HepG2 (cell line): ENCODE measurements around the gene ACSM5. TPM values are rescaled to one million over a fixed set of nuclear protein-coding genes. Genes with fewer than 3 reads are reported as not detected.

Experiments
- DZIP1 ChIP-seq: sonication (generic); formaldehyde crosslinking; IDR thresholded peaks from 2 replicates; pipeline ENCODE4 v1.5.0; 2020; ENCODE audit warnings: mild to moderate bottlenecking, missing genetic modification reagents
- FOXC1 ChIP-seq: sonication (generic); formaldehyde crosslinking; IDR thresholded peaks from 2 replicates; pipeline ENCODE4 v1.8.0; 2022; ENCODE audit warnings: mild to moderate bottlenecking, missing genetic modification reagents, borderline replicate concordance
- GABPA ChIP-seq, 2 experiments: IDR thresholded peaks; 2 replicates each; pipeline ENCODE4 v1.6.1; 2011 to 2016; ENCODE audit warnings: low read depth in 2 of 2, low read length in 1 of 2, missing biosample characterization in 1 of 2, missing genetic modification characterization in 1 of 2
- GLMP ChIP-seq: sonication (generic); formaldehyde crosslinking; IDR thresholded peaks from 2 replicates; pipeline ENCODE4 v1.9.0; 2021; ENCODE audit warnings: missing genetic modification reagents, mild to moderate bottlenecking, borderline replicate concordance
- GTF3A ChIP-seq: sonication (generic); formaldehyde crosslinking; conservative IDR thresholded peaks from 2 replicates; pipeline ENCODE4 v1.4.0; 2020; ENCODE audit warnings: mild to moderate bottlenecking, missing genetic modification reagents
- MAF1 ChIP-seq: sonication (generic); formaldehyde crosslinking; IDR thresholded peaks from 2 replicates; pipeline ENCODE4 v1.5.0; 2020; ENCODE audit warnings: missing genetic modification reagents, borderline replicate concordance
- NPAS2 ChIP-seq: sonication (generic); formaldehyde crosslinking; IDR thresholded peaks from 2 replicates; pipeline ENCODE4 v1.8.0; 2022; ENCODE audit warnings: mild to moderate bottlenecking, missing genetic modification reagents, borderline replicate concordance
- PAX8 ChIP-seq: sonication (generic); formaldehyde crosslinking; IDR thresholded peaks from 2 replicates; pipeline ENCODE4 v1.8.0; 2022; ENCODE audit warnings: mild to moderate bottlenecking, missing genetic modification reagents, borderline replicate concordance
- SNAI1 ChIP-seq: sonication (generic); formaldehyde crosslinking; IDR thresholded peaks from 2 replicates; pipeline ENCODE4 v1.5.0; 2020; ENCODE audit warnings: mild to moderate bottlenecking, missing genetic modification reagents, borderline replicate concordance
- XBP1 ChIP-seq: sonication (generic); formaldehyde crosslinking; IDR thresholded peaks from 2 replicates; pipeline ENCODE4 v1.5.0; 2020; ENCODE audit warnings: missing genetic modification reagents
- YEATS2 ChIP-seq: sonication (generic); formaldehyde crosslinking; IDR thresholded peaks from 2 replicates; pipeline ENCODE4 v1.4.0; 2020; ENCODE audit warnings: missing genetic modification reagents, borderline replicate concordance
- ZBTB4 ChIP-seq: sonication (generic); formaldehyde crosslinking; IDR thresholded peaks from 2 replicates; pipeline ENCODE4 v1.4.0; 2020; ENCODE audit warnings: missing genetic modification reagents, mild to moderate bottlenecking, borderline replicate concordance
- ZNF501 ChIP-seq: sonication (generic); formaldehyde crosslinking; IDR thresholded peaks from 2 replicates; pipeline ENCODE4 v1.5.1; 2020; ENCODE audit warnings: mild to moderate bottlenecking, moderate library complexity, missing genetic modification reagents
- ZUFSP ChIP-seq: sonication (generic); formaldehyde crosslinking; IDR thresholded peaks from 2 replicates; pipeline ENCODE4 v1.9.0; 2021; ENCODE audit warnings: missing genetic modification reagents, mild to moderate bottlenecking, borderline replicate concordance
- polyA plus RNA-seq, 8 experiments: library from polyadenylated mRNA; depleted of rRNA in 3 of 8; stranded (reverse) in 7 of 8; unstranded in 1 of 8; fragments of >200 nt; fragmentation: Illumina TruSeq in 4 of 8; extraction: Trizol in 4 of 8; gene quantifications; 2 replicates each; pipeline versions ENCODE4 v1.2.1 to v1.2.3, GENCODE V29; 2011 to 2016; ENCODE audit warnings: low read depth in 4 of 8, missing spikeins in 1 of 8, mixed read lengths in 1 of 8; ENCODE audit not compliant: insufficient read depth in 1 of 8
- total RNA-seq, 5 experiments: library from RNA; depleted of rRNA; stranded (reverse); fragments of >200 nt; fragmentation: Illumina TruSeq; extraction: Trizol; gene quantifications; 2 replicates each; pipeline ENCODE4 v1.2.3, GENCODE V29; 2016; ENCODE audit warnings: low read depth in 1 of 5

ACSM5 gene
- total and polyA plus RNA-seq, 2 of the 13 experiments (the other 11 are each of a cell fraction or from before 2014, with no cell fraction given), result 9.1 to 15.0 TPM

GRCh38 chr16:20383106-20384029 lies 26.0 kb upstream of the ACSM5 start (continued):
- TF ChIP-seq YEATS2 (CRISPR knock-in tag) (no peak), DZIP1 (CRISPR knock-in tag) (no peak), GTF3A (CRISPR knock-in tag) (no peak), NPAS2 (CRISPR knock-in tag) (no peak), ZUFSP (CRISPR knock-in tag) (no peak), ZBTB4 (no peak), PAX8 (CRISPR knock-in tag) (no peak), FOXC1 (CRISPR knock-in tag) (no peak), MAF1 (CRISPR knock-in tag) (no peak), GLMP (CRISPR knock-in tag) (no peak), SNAI1 (no peak), ZNF501 (CRISPR knock-in tag) (no peak), GABPA (IDR thresholded peaks at IDR 0.05; ENCODE audit: low read depth, low read length) (no peak), GABPA (CRISPR knock-in tag; IDR thresholded peaks at IDR 0.05; ENCODE audit: low read depth) (no peak), XBP1 (CRISPR knock-in tag) (no peak)
